GM21381 (cell line): ENCODE measurements around the gene LPCAT4.

Experiments
- ATAC-seq: cut with Tn5 transposase; IDR thresholded peaks from one replicate; pipeline ENCODE4 v1.9.1; 2021; ENCODE audit warnings: mild to moderate bottlenecking, moderate library complexity; ENCODE audit not compliant: unreplicated experiment

The LPCAT4 gene

GRCh38 chr15:34337557-34338306 is 29.3 kb downstream of the LPCAT4 start, which contains the start of gene SLC12A6:
Gene SLC12A6, minus strand, starts transcription at chr15:34337781. Its CDS starts 1,101 bp downstream, at chr15:34336680.
- peak; percentile 63 for ATAC-seq

- ATAC-seq = peak; percentile 0
These were observed 29.9 kb downstream of the LPCAT4 start for GRCh38 chr15:34336991-34337556.

- ATAC-seq = no peak
These were observed 30.6 kb downstream of the LPCAT4 start for GRCh38 chr15:34336231-34336990.

- ATAC-seq = no peak
These were observed 31.6 kb downstream of the LPCAT4 start for GRCh38 chr15:34335176-34336032.

GRCh38 chr15:34334672-34335071 is 32.3 kb downstream of the LPCAT4 start:
- ATAC-seq = no peak

GRCh38 chr15:34332553-34333120 is 34.4 kb downstream of the LPCAT4 start:
- ATAC-seq = no peak

- ATAC-seq = no peak
These were observed 35.2 kb downstream of the LPCAT4 start for GRCh38 chr15:34331809-34332208.

- no peak for ATAC-seq
These were observed 36.7 kb downstream of the LPCAT4 start for GRCh38 chr15:34330279-34330678.

GRCh38 chr15:34329006-34329405 is 38.0 kb downstream of the LPCAT4 start:
- ATAC-seq = no peak

- no peak for ATAC-seq
These were observed 39.1 kb downstream of the LPCAT4 start for GRCh38 chr15:34327906-34328305.

- no peak for ATAC-seq
These were observed 41.6 kb downstream of the LPCAT4 start for GRCh38 chr15:34325368-34325767.

- no peak for ATAC-seq
These were observed 42.1 kb downstream of the LPCAT4 start for GRCh38 chr15:34324933-34325332.

GRCh38 chr15:34323217-34323616 is 43.8 kb downstream of the LPCAT4 start:
- ATAC-seq = no peak

GRCh38 chr15:34318277-34319079 is 48.5 kb downstream of the LPCAT4 start:
- peak; percentile 63 for ATAC-seq

GRCh38 chr15:34314491-34315490 is 52.2 kb downstream of the LPCAT4 start:
- no peak for ATAC-seq

- no peak for ATAC-seq
These were observed 55.4 kb downstream of the LPCAT4 start for GRCh38 chr15:34311563-34311962.
